Measurements from ENCODE around the gene KCNJ18.
"Not testable (repeated sequence)": the region's sequence is repeated elsewhere in the genome, so short reads cannot be mapped to it uniquely, and the experiment has no call there.

Gene KCNJ18

DNA sequence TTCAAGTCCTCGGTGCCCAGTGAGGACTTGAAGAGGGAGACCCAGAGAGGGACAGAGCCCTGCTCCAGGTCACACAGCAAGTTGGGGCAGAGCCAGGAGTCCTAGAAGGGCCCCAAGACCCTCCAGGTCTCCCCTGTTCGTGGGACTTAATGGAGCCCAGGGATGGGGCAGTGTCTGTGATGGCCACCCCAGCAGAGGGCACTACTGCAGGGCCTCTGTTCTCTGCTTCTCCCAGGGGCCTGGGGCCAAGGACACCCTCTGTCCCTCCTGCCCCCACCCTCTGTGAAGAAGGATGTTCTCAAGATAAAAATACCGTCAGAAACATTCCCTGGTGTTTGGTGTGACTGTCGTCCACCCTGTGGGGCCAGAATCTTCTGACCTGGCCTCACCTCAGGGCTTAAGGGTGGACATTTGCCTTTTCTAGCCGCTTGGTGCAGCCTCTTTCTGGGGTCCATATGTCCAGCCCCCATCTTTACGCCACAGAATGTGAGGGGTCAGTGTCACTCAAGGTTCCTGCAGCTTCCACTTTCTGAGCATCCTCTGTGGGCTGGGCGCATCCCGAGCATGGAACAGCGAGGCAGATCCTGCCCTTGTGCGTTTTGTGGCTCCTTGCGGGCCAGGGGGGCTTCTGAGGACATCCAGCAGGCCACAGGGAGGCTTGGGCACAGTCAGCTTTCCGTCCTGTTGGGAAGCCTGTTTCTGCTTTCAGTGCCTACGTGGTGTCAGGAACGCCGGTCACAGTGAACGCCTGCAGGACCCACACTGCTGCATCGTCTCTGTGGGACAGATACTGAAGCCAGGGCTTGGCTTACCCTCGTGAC lies at the start of gene KCNJ18:
KCNJ18 (plus strand) TSS at position 641 of the 821 bp plus-strand sequence. CDS start 10,264 bp downstream, outside the sequence.
- not testable (repeated sequence) for DNase-seq

DNA sequence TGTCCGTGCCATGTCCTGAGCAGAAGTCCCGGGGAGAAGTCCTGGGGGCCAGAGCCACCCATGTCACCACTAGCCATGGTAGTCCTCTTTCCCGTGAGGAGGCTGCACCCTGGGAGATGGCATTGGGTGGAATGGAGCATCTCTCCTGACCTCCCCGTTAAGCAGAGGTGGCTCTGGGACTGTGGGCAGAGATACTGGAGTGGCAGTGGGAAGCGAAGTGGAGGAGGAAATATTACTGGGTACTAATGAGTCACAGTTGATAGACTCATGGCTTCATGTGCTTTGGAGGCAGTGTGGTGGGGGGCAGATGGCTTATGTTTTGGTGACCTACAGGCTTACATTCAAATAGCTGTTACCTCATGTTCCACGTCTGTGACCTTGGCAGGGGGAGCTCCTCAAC lies 44.2 kb upstream of the KCNJ18 start:
- DNase-seq = not testable (repeated sequence)

DNA sequence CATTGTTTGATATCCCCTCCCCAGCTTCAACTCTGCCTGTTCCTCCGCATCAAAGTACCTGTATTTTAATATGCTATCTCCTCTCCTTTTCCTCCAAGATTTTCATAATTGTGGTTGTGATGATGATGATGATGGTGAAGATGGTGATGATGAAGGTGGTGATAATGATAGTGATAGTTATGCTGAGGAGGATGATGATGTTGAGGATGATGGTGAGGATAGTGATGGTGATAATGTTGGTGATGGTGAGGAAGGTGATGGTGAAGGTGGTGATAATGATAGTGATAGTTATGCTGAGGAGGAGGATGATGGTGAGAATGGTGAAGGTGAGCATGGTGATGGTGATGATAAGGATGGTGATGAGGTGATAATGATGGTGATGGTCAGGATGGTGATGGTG lies 42.3 kb upstream of the KCNJ18 start:
- not testable (repeated sequence) for DNase-seq

DNA sequence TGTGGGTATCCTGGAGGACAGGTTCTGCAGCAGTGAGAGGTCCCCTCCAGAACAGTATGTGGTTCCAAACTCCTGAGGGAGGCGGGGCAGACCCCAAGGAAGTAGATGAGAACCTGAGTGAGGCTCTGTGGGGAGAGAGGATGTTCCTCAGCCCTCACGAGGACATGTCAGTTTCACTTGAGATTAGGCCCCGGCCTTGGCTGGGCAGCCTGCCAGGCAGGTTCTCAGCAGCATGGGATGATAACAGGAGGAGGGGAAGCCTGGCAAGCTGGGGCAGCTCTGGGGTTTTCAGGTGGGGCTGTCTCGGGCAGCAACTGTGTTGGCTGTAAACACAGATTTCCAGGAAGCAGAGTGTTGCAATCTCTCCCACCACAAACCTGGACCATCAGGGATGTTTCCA lies 40.3 kb upstream of the KCNJ18 start:
- not testable (repeated sequence) for DNase-seq

DNA sequence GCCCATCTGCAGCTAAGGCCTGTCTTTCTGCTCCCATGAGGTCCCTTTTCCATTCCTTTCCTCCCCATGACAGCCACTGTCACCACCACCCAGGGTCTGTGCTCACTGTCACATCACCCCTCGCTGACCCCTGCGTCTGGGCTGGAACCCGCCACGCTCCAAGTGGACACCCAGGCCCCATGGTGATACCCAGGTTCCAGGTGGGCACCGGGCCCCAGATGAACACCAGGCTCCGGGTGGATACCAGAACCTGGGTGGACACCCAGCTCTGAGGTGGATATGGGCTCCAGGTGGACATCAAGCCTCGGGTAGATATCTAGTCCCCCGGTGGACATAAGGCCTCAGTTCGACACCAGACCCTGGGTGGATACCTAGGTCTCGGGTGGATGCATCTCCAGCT lies 39.1 kb upstream of the KCNJ18 start:
- DNase-seq = not testable (repeated sequence)

DNA sequence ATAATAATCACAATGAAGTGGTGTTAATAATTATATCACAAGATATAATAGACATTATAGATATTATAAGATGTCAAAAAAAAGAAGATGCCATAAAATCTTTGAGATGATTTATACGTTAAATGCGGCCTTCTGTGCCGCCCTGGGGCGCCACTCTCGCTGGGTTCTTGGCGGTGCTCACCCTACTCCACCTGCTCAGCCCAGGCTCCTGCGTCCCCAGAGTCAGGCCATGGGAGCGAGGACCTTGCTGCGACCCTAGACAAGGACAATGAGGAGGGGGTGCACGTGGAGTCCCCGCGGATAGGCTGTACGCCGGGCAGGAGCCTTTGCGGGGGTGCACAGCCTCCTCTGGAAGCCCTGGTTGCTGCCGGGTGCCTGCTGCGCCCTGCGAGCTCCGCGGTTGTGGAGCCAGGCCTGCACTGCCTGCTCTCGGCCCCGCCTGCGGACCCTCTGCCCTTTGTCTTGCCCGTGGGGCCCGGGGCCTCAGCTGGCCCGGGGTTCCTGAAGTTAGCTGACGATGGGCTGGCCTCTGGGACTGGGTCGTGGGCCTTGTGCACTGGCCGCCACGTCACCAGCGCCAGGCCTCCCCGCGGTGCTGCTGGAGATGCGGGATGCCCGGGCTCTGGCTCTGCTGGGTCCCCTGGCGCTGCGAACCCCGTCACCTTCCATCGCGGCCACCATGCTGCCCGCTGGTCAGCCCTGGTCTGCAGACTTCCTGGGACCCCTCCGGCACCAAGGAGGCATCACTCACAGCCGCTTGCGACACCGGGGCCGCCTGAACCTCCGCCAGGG lies 35.6 kb upstream of the KCNJ18 start:
- not testable (repeated sequence) for DNase-seq

DNA sequence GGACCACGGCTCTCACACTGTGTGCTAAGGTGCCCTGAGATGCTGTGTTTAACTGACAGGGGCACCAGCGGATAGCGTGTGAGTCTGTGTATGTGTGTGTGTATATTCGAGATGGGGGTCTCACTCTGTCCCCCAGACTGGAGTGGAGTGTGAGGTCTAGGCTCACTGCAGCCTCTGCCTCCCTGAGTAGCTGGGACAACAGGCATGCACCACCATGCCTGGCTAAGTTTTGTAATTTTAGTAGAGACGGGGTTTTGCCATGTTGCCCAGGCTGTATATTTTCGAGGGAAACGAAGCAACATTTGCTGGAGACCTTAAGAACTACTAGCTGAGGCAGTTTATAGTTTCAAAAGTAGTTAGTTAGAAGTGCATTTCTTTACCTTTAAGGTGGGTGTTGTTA lies 32.7 kb upstream of the KCNJ18 start:
- DNase-seq = not testable (repeated sequence)

DNA sequence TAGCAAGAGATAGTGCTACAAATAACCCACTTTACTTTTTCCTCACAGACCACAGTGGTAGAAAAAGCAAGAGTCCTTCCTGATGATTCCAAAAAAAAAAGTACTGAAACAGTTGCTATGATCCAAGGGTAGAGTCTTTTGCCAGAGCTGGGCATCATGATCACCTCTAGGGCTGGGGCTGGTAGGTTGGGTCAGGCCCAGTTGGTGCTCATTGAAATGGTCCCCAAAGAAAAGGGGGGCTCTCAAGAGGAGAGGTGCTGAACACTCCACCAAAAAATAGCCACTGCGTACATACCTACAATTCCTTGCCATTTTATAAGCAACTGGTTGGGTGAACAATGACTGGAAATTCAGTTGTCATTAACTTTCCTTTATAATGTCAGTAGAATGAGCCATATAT lies 30.9 kb upstream of the KCNJ18 start:
- not testable (repeated sequence) for DNase-seq

DNA sequence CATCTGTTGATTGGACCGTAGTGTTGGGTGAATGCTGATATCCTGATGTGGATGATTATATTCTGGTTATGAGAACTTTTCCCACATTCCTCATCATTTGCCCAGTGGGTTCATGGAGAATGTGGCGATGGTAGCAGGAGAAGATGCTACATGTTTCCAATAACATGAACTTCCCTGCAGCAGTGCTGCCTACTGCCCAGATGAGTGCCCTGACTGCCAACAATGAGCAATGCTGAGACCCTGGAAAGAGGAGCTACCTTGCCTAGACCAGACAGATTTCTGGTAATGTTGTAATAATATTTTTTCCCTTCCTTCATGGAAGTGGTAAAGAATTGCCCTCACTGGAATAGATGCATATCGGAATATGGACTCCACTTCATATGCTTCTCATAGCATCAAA lies 29.2 kb upstream of the KCNJ18 start:
- not testable (repeated sequence) for DNase-seq

DNA sequence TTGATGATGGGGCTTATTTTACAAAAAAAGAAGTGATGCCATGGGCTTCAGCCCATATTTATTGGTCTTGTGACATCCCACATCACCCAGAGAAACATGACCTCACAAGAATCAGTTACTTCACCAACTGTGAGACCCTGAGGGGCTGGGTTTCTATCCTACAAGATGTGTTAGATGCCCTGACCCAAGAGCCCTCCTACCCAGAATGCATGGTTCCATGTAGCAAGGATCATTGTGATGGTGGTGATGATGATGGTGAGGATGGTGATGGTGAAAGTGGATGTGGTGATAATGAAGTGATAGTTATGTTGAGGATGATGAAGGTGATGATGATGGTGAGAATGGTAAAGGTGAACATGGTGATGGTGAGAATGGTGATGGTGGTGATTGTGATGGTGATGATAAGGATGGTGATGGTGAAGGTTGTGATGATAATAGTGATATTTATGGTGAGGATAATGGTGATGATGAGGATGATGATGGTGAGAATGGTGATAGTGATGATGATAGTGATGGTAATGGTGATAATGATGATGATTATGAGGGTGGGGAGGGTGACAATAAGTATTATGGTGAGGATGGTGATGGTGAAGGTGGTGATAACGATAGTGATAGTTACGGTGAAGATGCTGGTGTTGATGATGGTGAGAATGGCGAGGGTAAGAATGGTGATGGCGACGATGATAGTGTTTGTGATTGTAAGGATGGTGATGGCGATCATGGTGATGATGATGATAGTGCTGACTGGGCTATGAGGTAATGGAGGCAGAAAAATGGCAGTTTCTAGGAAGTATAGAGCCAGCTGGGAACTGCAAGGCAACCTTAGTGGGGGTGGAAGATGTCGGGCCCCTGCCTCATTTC lies 28.5 kb upstream of the KCNJ18 start:
- DNase-seq = not testable (repeated sequence)

DNA sequence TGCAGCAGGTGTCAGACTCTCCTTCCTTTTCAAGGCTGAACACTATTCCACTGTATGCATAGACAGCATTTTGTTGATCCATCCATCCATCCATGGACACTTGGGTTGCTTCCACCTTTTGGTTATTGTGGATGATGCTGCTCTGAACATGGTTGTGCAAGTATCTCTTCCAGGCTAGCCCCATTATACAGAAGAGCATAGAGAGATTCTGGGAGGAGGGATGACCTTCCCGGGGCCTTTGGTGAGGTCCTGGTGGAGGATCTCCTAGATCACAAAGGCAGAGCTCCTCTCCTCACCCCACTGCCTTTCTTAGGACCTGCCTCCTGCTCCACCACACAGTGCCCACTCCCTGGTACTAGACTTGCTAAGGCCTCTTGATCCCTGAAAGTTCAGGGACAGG lies 27.2 kb upstream of the KCNJ18 start:
- not testable (repeated sequence) for DNase-seq

DNA sequence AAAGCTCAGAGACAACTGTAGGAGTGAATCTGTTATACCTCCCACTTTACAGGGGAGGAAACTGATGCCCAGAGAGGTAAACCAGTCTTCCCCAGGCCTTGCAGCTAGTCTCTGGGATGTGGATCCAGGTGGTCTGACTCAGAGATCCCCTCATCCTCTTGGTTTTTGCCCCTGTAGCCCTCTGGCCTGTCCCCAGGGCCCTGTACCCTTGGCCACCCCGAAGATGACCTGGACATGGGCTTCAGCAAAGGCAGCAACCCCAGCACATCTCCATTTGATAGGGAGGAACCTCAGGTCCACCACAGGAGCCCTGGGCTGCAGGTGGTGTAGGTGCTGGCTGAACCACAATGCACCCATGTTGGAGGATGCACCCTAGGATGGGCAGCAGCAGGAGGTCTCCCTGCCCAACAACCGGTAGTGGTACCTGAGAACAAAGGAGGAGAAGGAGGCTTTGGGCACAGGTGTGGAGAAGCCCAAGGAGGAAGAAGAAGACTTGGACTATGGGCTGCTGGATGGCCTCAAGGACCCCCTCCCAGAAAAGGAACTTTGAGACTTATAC lies 26.3 kb upstream of the KCNJ18 start:
- not testable (repeated sequence) for DNase-seq

DNA sequence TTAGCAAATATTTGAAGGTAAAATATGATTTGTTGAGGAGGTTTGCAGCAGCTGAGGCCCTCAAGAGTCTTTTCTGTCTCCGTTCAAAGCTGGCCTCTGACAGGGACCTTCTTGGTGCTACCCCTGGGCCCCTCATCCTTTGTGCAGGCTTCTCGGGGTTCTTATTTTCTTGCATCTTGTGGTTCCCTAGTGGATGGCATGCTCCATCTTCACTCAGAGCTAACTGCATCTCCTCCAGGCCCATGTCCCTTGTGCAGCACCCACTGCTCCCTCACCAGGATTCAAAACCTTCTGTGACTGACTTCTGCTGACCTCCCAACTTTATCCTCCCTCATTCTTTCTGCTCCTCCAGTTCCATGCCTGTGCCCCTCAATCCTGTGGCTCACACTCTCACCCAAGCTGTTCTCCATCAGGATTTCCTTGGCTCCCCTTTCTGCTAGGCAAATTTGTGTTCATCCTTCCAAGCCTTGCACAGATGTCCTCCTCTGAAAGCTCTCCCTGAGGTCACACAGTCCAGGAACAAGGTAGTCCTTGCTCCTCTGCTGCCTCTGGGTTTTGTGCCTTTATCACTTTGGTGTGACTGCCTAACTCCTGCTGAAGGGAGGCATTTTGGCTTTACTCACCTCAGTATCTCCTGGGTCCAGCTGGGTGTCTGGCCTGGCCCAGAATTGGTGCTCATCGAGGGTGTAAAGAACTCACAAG lies 25.5 kb upstream of the KCNJ18 start:
- not testable (repeated sequence) for DNase-seq

DNA sequence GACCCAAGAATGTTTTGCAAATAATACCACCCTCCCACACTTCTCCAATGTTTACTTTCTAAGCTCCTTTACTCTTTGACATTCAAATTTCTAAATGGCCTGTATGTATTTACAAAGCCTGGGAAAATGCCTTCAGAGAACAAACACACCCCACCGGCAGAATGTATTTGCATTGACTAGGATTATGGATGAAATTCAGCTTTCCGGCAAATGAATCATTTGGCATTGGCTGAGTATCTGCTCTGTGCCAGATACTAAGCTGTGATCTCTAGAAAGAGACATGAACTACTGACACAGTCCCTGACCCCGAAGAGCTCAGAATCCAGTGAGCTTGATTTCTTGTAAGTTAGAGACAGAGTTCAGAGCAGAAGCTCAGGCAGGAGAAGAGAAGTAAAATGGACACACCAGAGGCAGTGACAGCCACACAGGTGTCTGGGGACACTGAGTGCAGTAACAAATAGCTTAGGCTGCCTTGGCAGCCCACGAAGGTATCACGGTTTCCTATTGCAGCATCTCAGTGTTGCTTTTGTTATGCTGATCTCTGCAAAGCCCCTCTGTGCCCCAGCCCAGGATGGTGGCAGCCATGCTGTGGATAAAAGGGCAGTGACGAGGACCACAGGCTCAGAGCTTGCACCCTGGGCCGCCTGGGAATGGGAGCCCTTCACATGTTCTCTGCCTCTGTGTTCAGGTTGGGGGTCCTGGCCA lies 24.8 kb upstream of the KCNJ18 start:
- DNase-seq = not testable (repeated sequence)

DNA sequence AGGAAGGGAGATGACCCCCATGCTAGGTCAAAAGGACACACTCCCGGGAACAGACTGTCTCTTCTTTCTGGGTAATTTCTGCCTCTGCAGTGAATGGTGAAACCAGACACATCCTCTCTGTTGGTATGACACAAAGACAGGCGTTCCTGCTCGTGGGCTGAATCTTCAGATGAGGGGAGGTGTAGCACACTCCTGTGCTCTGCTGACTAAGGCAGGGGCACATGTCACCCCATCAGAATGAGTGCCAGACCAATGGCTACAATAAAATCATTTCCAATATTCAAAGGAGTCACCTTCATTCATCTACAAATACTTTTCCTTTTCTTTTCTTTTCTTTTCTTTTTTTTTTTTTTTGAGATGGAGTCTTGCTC lies 24.2 kb upstream of the KCNJ18 start:
- not testable (repeated sequence) for DNase-seq

DNA sequence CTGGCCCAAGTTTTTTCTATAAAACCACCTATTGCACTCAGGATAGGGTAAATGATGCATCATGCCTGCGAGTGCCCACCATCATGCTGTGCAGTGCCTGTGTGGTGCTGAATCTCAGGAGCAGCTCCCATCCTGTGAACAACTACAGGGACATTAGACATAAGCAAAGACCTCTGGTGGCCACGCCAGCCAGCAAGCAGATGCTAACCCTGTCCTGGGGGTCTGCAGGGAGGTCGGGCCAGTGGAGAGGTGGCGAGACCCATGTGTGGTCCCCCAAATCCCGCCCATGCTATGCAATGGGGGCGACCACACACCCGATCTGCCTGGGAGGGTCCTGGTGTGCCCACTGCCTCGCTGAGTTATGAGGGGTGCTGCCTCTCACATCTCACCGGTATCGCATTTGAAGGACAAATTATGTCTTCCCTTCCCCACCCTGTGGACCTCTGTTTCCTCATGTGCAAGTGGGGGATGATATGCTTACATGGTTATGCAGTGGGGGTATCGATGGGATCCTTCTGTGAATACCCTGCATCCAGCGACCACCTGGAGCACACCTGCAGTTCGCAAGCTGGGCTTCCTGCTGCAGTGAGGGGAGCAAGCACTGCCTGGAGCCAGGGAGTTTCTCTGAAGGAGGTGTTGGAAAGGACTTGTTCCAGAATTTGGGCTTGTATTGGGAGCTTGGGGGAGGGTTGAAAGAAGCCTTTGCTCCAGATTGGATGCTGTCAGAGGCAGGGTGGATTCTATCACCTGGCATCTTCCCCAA lies 23.4 kb upstream of the KCNJ18 start:
- not testable (repeated sequence) for DNase-seq

DNA sequence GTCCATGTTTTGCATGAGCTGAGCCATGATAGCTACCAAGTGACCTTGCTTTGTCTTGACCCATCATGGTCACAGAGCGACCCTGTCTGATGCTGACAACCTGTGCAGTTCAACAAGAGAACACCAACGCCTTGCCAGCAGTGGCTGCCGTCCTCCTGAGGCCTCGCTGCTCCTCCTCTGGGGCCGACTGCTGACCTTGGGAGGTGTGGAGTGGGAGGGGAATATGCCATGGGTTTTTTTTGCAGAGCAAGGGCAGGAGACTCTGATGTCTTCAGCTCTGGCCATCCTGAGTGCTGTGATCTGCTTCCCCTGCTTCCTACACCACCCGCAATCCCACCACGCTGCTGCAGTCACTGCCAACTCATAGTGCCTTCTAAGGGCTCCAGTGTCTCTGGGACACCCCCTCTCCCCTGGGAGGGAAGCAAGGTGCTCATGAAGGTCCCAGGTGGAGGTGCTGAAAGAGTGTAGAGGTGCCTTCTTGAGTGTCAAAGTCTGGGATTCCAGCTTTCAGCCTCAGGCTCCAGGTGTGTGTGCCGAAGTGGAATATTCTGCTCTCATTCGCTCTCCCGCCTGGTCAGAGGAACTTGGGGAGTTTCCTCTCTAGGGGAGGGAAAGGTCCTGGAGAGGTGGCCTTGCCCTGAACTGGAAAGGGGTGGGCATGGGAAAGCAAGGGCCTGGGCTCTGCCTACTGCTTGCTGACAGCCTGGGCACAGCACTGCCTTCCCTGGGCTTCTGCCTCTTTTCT lies 22.5 kb upstream of the KCNJ18 start:
- not testable (repeated sequence) for DNase-seq

DNA sequence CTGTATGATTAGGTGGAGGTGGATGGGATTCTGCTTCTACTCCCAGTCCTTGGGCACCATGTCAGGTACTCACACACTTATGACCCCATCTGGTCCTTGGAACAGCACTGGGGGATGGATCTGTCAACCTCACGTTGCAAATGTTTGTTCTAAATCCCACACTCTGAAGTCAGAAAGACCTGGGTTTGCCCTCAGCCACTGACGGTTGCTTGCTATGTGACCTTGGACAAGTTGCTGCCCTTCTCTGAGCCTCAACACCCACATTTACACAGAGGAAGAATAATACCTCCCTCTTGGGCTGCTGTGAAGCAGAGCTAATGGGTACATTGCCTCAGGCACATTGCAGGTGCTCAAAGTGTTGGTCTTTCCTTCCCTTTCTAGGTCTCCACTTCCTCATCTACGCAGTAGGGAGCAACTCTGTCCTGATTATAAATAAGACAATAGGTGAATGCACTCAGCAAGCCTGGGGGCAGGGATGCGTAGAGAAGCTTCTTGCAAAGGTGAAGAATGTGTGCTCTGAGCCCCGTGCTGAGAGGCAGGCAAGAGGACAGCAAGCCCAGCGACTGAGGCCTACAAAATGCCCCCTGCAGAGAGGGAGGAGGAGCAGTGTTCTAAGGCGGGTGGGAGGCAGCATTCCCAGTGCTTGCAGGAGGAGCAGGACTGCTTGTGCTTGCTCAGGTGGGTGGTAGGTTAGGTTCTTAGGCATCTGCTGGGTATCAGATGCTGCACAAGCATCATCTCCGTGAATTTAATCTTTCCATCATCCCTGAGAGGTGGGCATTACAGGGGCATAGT lies 21.8 kb upstream of the KCNJ18 start:
- DNase-seq = not testable (repeated sequence)

DNA sequence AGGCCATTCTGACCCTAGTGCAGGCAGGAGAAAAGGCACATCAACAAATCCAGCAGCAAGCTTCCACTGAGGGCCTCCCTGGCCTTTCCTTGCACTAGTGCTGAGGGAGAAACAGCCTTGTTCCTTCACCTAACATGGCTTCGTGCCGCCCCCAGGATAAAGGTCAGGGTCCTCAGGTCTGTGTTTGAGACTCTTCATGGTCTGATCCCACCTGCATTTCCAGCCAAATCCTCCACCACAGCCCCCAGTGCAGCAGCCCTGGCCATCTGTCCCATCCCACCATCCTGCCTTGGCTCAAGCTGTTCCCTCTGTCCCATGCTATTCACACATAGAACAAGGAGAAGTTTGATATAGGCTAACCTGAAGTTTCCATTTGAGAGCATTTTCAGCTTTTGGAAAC lies 20.9 kb upstream of the KCNJ18 start:
- not testable (repeated sequence) for DNase-seq

Measured in stimulated activated naive CD4-positive, alpha-beta T cell (primary cell).